GM23248 (cell line): ENCODE measurements around the gene GSG1L.

Experiments
- EZH2 ChIP-seq: fragments of 200-600 bp; sonication (generic); IDR thresholded peaks from 2 replicates; pipeline ENCODE4 v1.6.1; 2018; ENCODE audit warnings: antibody characterized with exemption, mild to moderate bottlenecking; ENCODE audit not compliant: insufficient read depth, poor library complexity, severe bottlenecking
- EZH2phosphoT487 ChIP-seq: fragments of 200-600 bp; sonication (generic); IDR thresholded peaks from 2 replicates; pipeline ENCODE4 v1.6.1; 2018; ENCODE audit warnings: antibody characterized with exemption, moderate library complexity, mild to moderate bottlenecking, low read depth; ENCODE audit not compliant: insufficient read depth

DNA sequence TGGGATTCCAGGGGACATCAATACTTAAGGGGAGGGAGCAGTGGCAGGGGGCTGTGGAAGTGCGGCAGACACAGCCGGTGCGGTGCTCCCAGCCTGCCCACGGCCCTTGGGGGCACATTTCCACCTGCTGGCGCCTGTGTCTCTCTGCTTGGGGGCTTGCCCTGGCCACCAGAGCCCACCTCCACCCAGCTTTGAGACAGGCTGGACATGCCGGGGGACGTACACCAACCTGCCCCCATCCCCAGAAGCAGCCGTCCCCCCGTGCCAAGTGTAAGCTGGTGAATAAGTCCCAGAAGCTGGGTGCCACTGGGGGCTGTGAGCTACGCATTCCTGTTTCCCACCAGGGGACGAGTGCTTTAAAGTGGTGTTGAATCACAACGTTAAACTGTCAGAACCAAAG is 172.6 kb downstream of the GSG1L start:
- TF ChIP-seq EZH2phosphoT487 (no peak), EZH2 (no peak)
